ENCODE measurements around the gene CREB3.

DNA sequence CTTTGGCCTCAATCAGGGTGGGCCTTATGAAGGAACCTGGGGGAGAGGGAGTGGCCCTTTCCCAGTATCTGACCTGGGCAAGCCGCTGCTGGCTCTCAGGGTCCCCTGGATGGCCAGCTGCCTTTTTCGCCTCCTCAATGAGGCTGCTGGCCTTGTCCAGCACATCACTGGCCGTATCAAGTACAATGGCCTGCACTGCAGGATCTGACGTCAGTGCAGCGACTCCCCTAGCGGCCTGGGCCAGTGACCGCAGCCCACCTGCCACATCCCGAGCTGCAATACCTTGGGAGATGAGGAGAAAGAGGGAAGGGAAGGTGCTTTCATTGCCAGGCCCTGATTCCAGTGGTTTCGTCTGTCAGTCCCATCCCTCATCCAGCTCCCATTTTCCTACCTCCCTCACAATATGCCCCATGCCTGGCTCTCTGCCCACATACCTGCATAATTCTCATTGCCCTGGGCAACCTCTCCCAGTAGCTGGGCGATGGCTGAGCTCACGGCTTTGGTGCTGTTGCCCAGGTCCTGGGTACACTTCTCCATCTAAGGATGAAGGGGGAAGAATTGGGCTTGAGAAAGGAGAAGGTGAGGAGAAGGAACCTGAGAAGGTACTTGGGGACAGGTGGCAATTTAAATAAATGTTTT, 19.6 kb upstream of the CREB3 start:
- no peak for TF ChIP-seq CHD2 (IDR thresholded peaks at IDR 0.05; ENCODE audit: low read length, partially characterized antibody)
- TF ChIP-seq RARB (CRISPR knock-in tag; IDR thresholded peaks at IDR 0.05) = no peak
- TF ChIP-seq POLR2A (IDR thresholded peaks at IDR 0.05; ENCODE audit: low read length) = no peak
- TF ChIP-seq, protein P1, sequence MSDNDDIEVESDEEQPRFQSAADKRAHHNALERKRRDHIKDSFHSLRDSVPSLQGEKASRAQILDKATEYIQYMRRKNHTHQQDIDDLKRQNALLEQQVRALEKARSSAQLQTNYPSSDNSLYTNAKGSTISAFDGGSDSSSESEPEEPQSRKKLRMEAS (IDR thresholded peaks at IDR 0.05) = no peak
- no peak for TF ChIP-seq HEYL (CRISPR knock-in tag; IDR thresholded peaks at IDR 0.05)
- TF ChIP-seq, protein P2, sequence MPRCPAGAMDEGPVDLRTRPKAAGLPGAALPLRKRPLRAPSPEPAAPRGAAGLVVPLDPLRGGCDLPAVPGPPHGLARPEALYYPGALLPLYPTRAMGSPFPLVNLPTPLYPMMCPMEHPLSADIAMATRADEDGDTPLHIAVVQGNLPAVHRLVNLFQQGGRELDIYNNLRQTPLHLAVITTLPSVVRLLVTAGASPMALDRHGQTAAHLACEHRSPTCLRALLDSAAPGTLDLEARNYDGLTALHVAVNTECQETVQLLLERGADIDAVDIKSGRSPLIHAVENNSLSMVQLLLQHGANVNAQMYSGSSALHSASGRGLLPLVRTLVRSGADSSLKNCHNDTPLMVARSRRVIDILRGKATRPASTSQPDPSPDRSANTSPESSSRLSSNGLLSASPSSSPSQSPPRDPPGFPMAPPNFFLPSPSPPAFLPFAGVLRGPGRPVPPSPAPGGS (IDR thresholded peaks at IDR 0.05) = no peak

Measured in A549 (cell line).